ENCODE measurements around the gene PLCG2. TPM values are rescaled to one million over a fixed set of nuclear protein-coding genes. Genes with fewer than 3 reads are reported as not detected.
"Not testable (repeated sequence)": the region's sequence is repeated elsewhere in the genome, so short reads cannot be mapped to it uniquely, and the experiment has no call there.

PLCG2 gene
- total RNA-seq, 1 experiment from 2014 or later: 6.0 TPM

DNA sequence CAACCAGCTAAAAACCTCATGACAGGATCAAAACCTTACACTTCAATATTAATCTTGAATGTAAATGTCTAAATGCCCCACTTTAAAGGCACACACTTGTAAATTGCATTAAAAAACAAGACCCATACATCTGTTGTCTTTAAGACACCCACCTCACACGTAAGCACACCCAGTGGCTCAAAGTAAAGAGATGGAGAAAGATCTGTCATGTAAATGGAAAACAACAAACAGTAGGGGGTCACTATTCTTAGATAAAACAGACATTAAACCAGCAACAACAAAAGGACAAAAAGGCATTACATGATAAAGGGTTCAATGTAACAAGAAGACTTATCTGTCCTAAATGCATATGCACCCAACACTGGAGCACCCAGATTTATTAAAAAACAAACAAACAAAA is 196.5 kb downstream of the PLCG2 start:
- Mint-ChIP-seq H3K9me3 (peaks cover 53 to 62% of the 10 kb centered on the region in 2 experiments), H3K27me3 (ENCODE audit: low read depth) (no peaks in the 10 kb centered on the region), H3K27ac (peak overlapping the region in 1 of 3 experiments; percentile 92; a peak in 2 of 7 replicates), H3K4me1 (peaks cover 40 to 43% of the 10 kb centered on the region in 2 experiments), H3K36me3 (ENCODE audit: insufficient read depth in 1 of 3, low read depth in 3 of 3) (peaks cover 16 to 63% (median 25%) of the 10 kb centered on the region in 3 experiments), H3K4me3 (no peak overlapping the region; a peak in 2 of 5 replicates)
- Histone ChIP-seq H3K4me1 (ENCODE audit: insufficient read depth, low read length) (peaks cover 7% of the 10 kb centered on the region; the same call in 1 of the 2 replicates), H2BK15ac (ENCODE audit: low read depth, low read length) (no peak overlapping the region), H4K91ac (ENCODE audit: insufficient read length, low read depth, low read length) (no peak overlapping the region), H2BK12ac (ENCODE audit: insufficient read length, low read depth, low read length) (no peak overlapping the region), H3K9me3 (ENCODE audit: control insufficient read depth, low read depth, low read length) (peaks cover 8% of the 10 kb centered on the region), H3K4ac (ENCODE audit: low read depth, low read length) (no peak overlapping the region), H3K27me3 (ENCODE audit: insufficient read depth, low read length) (no peaks in the 10 kb centered on the region), H3K18ac (ENCODE audit: insufficient read length, low read depth, low read length) (no peak overlapping the region), H4K8ac (replicated peaks; ENCODE audit: insufficient read length, low read depth, low read length) (no peak overlapping the region), H3K27ac (ENCODE audit: insufficient read length, low read depth, low read length) (no peak overlapping the region), H3K79me2 (ENCODE audit: insufficient read depth, low read length) (no peaks in the 10 kb centered on the region), H3K23me2 (ENCODE audit: insufficient read length, low read depth, low read length, poor library complexity, severe bottlenecking) (peaks cover 2% of the 10 kb centered on the region), H3K9ac (ENCODE audit: extremely low read depth, insufficient read length, low read length) (no peak overlapping the region), H3K4me2 (ENCODE audit: insufficient read depth, insufficient read length, low read length) (no peak overlapping the region), H4K20me1 (ENCODE audit: control insufficient read depth, insufficient read depth, insufficient read length) (no peaks in the 10 kb centered on the region), H2BK20ac (ENCODE audit: low read depth, low read length, poor library complexity, severe bottlenecking) (no peak overlapping the region), H2AFZ (ENCODE audit: low read length) (no peak overlapping the region), H2BK120ac (ENCODE audit: low read depth, low read length, poor library complexity, severe bottlenecking) (no peak overlapping the region), H2AK5ac (ENCODE audit: insufficient read length, low read length) (no peak overlapping the region), H3K14ac (ENCODE audit: insufficient read depth, low read length) (no peak overlapping the region), H3K79me1 (ENCODE audit: insufficient read depth, low read depth, low read length, poor library complexity, severe bottlenecking) (no peaks in the 10 kb centered on the region), H3K23ac (ENCODE audit: insufficient read length, low read depth, low read length) (no peak overlapping the region), H3K56ac (ENCODE audit: insufficient read length, low read depth, low read length) (no peak overlapping the region), H2BK5ac (ENCODE audit: insufficient read length, low read length) (no peak overlapping the region), H3T11ph (ENCODE audit: low read length) (no peak overlapping the region), H4K5ac (ENCODE audit: insufficient read length, low read depth, low read length) (no peak overlapping the region)
- no CpG with 5 or more reads among the region's 1 CpG for WGBS (ENCODE audit: extremely low coverage, insufficient read length, low lambda C conversion rate)
- TF ChIP-seq, protein P1, sequence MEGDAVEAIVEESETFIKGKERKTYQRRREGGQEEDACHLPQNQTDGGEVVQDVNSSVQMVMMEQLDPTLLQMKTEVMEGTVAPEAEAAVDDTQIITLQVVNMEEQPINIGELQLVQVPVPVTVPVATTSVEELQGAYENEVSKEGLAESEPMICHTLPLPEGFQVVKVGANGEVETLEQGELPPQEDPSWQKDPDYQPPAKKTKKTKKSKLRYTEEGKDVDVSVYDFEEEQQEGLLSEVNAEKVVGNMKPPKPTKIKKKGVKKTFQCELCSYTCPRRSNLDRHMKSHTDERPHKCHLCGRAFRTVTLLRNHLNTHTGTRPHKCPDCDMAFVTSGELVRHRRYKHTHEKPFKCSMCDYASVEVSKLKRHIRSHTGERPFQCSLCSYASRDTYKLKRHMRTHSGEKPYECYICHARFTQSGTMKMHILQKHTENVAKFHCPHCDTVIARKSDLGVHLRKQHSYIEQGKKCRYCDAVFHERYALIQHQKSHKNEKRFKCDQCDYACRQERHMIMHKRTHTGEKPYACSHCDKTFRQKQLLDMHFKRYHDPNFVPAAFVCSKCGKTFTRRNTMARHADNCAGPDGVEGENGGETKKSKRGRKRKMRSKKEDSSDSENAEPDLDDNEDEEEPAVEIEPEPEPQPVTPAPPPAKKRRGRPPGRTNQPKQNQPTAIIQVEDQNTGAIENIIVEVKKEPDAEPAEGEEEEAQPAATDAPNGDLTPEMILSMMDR (conservative IDR thresholded peaks at IDR 0.05): no peak
- DNase-seq: no peak

DNA sequence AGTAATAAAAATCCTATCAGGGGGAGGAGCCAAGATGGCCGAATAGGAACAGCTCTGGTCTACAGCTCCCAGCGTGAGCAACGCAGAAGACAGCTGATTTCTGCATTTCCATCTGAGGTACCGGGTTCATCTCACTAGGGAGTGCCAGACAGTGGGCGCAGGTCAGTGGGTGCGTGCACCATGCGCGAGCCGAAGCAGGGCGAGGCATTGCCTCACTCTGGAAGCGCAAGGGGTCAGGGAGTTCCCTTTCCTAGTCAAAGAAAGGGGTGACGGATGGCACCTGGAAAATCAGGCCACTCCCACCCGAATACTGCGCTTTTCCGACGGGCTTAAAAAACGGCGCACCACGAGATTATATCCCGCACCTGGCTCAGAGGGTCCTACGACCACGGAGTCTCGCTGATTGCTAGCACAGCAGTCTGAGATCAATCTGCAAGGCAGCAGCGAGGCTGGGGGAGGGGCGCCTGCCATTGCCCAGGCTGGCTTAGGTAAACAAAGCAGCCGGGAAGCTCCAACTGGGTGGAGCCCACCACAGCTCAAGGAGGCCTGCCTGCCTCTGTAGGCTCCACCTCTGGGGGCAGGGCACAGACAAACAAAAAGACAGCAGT is 198.3 kb downstream of the PLCG2 start:
- H4K5ac ChIP-seq (ENCODE audit: insufficient read length, low read depth, low read length); H3K4ac ChIP-seq (ENCODE audit: low read depth, low read length); H3K27ac ChIP-seq (ENCODE audit: insufficient read length, low read depth, low read length); H3K14ac ChIP-seq (ENCODE audit: insufficient read depth, low read length); H2BK120ac ChIP-seq (ENCODE audit: low read depth, low read length, poor library complexity, severe bottlenecking); H2AK5ac ChIP-seq (ENCODE audit: insufficient read length, low read length); H2BK20ac ChIP-seq (ENCODE audit: low read depth, low read length, poor library complexity, severe bottlenecking); H3K18ac ChIP-seq (ENCODE audit: insufficient read length, low read depth, low read length); H2AFZ ChIP-seq (ENCODE audit: low read length); DNase-seq; H2BK15ac ChIP-seq (ENCODE audit: low read depth, low read length); H3K79me1 ChIP-seq (ENCODE audit: insufficient read depth, low read depth, low read length, poor library complexity, severe bottlenecking); H3K79me2 ChIP-seq (ENCODE audit: insufficient read depth, low read length); H2BK12ac ChIP-seq (ENCODE audit: insufficient read length, low read depth, low read length); H3K9me3 ChIP-seq (ENCODE audit: control insufficient read depth, low read depth, low read length); H3K23me2 ChIP-seq (ENCODE audit: insufficient read length, low read depth, low read length, poor library complexity, severe bottlenecking); H3T11ph ChIP-seq (ENCODE audit: low read length); H3K4me1 ChIP-seq (ENCODE audit: insufficient read depth, low read length); H3K27me3 Mint-ChIP-seq (ENCODE audit: low read depth); H4K8ac ChIP-seq (replicated peaks; ENCODE audit: insufficient read length, low read depth, low read length); H3K23ac ChIP-seq (ENCODE audit: insufficient read length, low read depth, low read length); H3K4me2 ChIP-seq (ENCODE audit: insufficient read depth, insufficient read length, low read length); H3K56ac ChIP-seq (ENCODE audit: insufficient read length, low read depth, low read length); H3K27me3 ChIP-seq (ENCODE audit: insufficient read depth, low read length); H4K20me1 ChIP-seq (ENCODE audit: control insufficient read depth, insufficient read depth, insufficient read length); H4K91ac ChIP-seq (ENCODE audit: insufficient read length, low read depth, low read length); H3K9ac ChIP-seq (ENCODE audit: extremely low read depth, insufficient read length, low read length); H2BK5ac ChIP-seq (ENCODE audit: insufficient read length, low read length): not testable (repeated sequence)
- Mint-ChIP-seq H3K36me3 (ENCODE audit: insufficient read depth in 1 of 3, low read depth in 3 of 3) (peaks cover 12 to 46% (median 20%) of the 10 kb centered on the region in 3 experiments), H3K27ac (peak overlapping the region in 2 of 3 experiments; percentile 80 to 93; a peak in 3 of 7 replicates), H3K4me1 (peaks cover 40 to 43% of the 10 kb centered on the region in 2 experiments), H3K4me3 (peak overlapping the region in 1 of 2 experiments; percentile 40; a peak in 1 of 5 replicates), H3K9me3 (peaks cover 38 to 48% of the 10 kb centered on the region in 2 experiments)
- WGBS (ENCODE audit: extremely low coverage, insufficient read length, low lambda C conversion rate): no CpG with 5 or more reads among the region's 26 CpGs
